ENCODE measurements around the gene RNASE7. TPM values are rescaled to one million over a fixed set of nuclear protein-coding genes. Genes with fewer than 3 reads are reported as not detected.

RNASE7 gene
- total and polyA plus RNA-seq, 4 donors = 0.13 to 0.18 TPM; not detected in 2

GRCh38 chr14:21023174-21023573 lies 19.0 kb upstream of the RNASE7 start:
- H3K36me3 ChIP-seq (ENCODE audit: control insufficient read depth in 4 of 4, insufficient read depth in 4 of 4, low read length in 4 of 4) = peaks cover 2 to 19% (median 9%) of the 10 kb centered on the region in 4 donors
- H3K27ac ChIP-seq (ENCODE audit: low read depth in 1 of 2, low read length in 1 of 2) = peak overlapping the region; percentile 17 to 93
- ATAC-seq (ENCODE audit: insufficient read depth, low FRiP score) (no peak), DNase-seq (peak in 2 of 3 donors; percentile 13 to 31)
- no peaks in the 10 kb centered on the region for H3K27me3 ChIP-seq (ENCODE audit: control insufficient read depth in 3 of 3, insufficient read depth in 3 of 3, low read length in 2 of 3)
- no peak overlapping the region for H3K4me3 ChIP-seq
- WGBS, 2 donors = 41 to 43% methylated on average over 7 of the region's 7 CpGs
- H3K4me1 ChIP-seq (ENCODE audit: control insufficient read depth in 5 of 5, insufficient read depth in 5 of 5, low read length in 5 of 5) = peaks cover 7 to 24% (median 13%) of the 10 kb centered on the region in 5 donors
- no peaks in the 10 kb centered on the region for H3K9me3 ChIP-seq (ENCODE audit: control insufficient read depth in 4 of 4, insufficient read depth in 3 of 4, low read length in 3 of 4)
- no peak overlapping the region for H3K9ac ChIP-seq (ENCODE audit: insufficient read depth in 1 of 2, low read length in 2 of 2)
- no peak for TF ChIP-seq CTCF (IDR thresholded peaks at IDR 0.05; ENCODE audit: control extremely low read depth, extremely low read depth)

- peak overlapping the region; percentile 86 to 93 for H3K27ac ChIP-seq (ENCODE audit: low read depth in 1 of 2, low read length in 1 of 2)
- H3K36me3 ChIP-seq (ENCODE audit: control insufficient read depth in 4 of 4, insufficient read depth in 4 of 4, low read length in 4 of 4) = peaks cover 2 to 19% (median 8%) of the 10 kb centered on the region in 4 donors
- H3K4me3 ChIP-seq = peak overlapping the region; percentile 75
- H3K9me3 ChIP-seq (ENCODE audit: control insufficient read depth in 4 of 4, insufficient read depth in 3 of 4, low read length in 3 of 4) = no peaks in the 10 kb centered on the region
- no peak for TF ChIP-seq CTCF (IDR thresholded peaks at IDR 0.05; ENCODE audit: control extremely low read depth, extremely low read depth)
- no peak for ATAC-seq (ENCODE audit: insufficient read depth, low FRiP score)
- peaks cover 7 to 24% (median 13%) of the 10 kb centered on the region in 5 donors for H3K4me1 ChIP-seq (ENCODE audit: control insufficient read depth in 5 of 5, insufficient read depth in 5 of 5, low read length in 5 of 5)
- H3K9ac ChIP-seq (ENCODE audit: insufficient read depth in 1 of 2, low read length in 2 of 2) = peak overlapping the region; percentile 55 to 71
- WGBS, 2 donors = 22 to 29% methylated on average over 17 of the region's 17 CpGs
- H3K27me3 ChIP-seq (ENCODE audit: control insufficient read depth in 3 of 3, insufficient read depth in 3 of 3, low read length in 2 of 3) = no peaks in the 10 kb centered on the region
- DNase-seq = no peak
Observed at GRCh38 chr14:21023817-21024584, 18.2 kb upstream of the RNASE7 start.

GRCh38 chr14:21024585-21025370 lies 17.4 kb upstream of the RNASE7 start, which contains the start of gene NDRG2:
Gene NDRG2 (minus strand): TSS chr14:21025061. CDS start chr14:21023315, 1,746 bp downstream.
- WGBS, 2 donors = 1% methylated on average over 57 to 72 of the region's 72 CpGs
- Histone ChIP-seq H3K4me3 (peak within 1 kb of the TSS; percentile 75), H3K9ac (ENCODE audit: insufficient read depth in 1 of 2, low read length in 2 of 2) (peak within 1 kb of the TSS; percentile 55 to 71), H3K27ac (ENCODE audit: low read depth in 1 of 2, low read length in 1 of 2) (peak within 1 kb of the TSS; percentile 86 to 93), H3K36me3 (ENCODE audit: control insufficient read depth in 4 of 4, insufficient read depth in 4 of 4, low read length in 4 of 4) (peaks cover under 1 to 13% (median 8%) of the 10 kb centered on the region in 4 donors), H3K9me3 (ENCODE audit: control insufficient read depth in 4 of 4, insufficient read depth in 3 of 4, low read length in 3 of 4) (no peaks in the 10 kb centered on the region), H3K4me1 (ENCODE audit: control insufficient read depth in 5 of 5, insufficient read depth in 5 of 5, low read length in 5 of 5) (peaks cover 7 to 24% (median 13%) of the 10 kb centered on the region in 5 donors), H3K27me3 (ENCODE audit: control insufficient read depth in 3 of 3, insufficient read depth in 3 of 3, low read length in 2 of 3) (no peaks in the 10 kb centered on the region)
- TF ChIP-seq CTCF (IDR thresholded peaks at IDR 0.05; ENCODE audit: control extremely low read depth, extremely low read depth) = no peak
- DNase-seq (peak; percentile 82 to 90 (median 88)), ATAC-seq (ENCODE audit: insufficient read depth, low FRiP score) (peak; percentile 89)
